Measurements from ENCODE around the gene ARMC8.

The ARMC8 gene

DNA sequence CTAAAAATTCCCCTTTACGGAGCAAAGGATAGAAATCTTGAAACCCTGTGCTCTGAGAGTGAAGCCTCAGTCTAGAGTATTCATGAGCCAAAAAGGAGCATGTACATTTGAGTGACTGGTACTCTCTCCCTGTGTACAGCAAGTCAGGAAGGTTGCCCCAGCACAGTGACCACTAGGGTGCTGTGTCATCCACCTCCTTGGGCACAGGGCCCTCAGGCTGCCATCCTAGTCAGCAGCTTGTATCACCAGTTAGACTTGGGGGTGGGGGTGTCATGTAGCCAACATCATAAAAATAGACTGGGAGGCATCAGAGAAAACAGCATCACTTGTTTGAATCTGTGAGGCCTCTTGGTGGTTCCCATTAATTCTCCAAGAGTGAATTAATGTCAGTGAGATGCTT, 130.6 kb downstream of the ARMC8 start:
- DNase-seq, result no peak

DNA sequence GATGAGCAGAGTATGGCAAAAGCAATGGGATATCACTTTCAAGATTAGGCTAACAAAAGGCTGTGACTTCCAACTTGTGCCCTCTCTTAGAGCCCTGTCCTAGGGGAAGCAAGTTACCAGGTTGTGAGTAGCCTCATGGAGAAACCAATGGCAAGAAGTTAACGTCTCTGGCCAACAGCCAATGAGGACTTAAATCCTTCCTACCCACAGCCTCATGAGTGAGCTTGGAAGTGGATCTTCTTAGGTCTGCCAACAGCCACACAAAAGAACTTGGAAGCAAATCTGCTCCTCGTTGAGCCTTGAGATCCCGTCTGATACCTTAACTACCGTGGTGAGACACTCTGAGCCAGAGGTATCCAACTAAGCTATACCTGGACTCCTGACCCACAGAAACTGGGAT, 136.9 kb downstream of the ARMC8 start:
- DNase-seq, result no peak

DNA sequence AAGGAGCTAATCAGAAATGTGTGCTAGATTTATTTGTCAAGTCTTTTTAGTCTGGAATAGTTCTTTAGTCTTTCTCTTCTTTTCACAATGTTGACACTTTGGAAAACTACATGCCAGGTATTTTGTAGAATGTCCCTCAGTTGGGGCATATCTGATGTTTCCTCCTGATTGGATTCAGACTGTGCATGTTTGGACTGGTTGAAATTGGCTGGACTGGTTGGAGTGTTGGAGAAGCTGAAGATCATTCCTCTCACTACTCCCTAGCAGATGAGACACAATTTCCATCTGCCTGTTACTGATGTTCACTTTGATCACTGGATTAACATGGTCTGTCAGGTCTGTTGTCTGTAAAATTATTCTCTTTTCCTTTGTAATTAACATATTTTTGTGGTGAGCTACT, 138.9 kb downstream of the ARMC8 start:
- no peak for DNase-seq

DNA sequence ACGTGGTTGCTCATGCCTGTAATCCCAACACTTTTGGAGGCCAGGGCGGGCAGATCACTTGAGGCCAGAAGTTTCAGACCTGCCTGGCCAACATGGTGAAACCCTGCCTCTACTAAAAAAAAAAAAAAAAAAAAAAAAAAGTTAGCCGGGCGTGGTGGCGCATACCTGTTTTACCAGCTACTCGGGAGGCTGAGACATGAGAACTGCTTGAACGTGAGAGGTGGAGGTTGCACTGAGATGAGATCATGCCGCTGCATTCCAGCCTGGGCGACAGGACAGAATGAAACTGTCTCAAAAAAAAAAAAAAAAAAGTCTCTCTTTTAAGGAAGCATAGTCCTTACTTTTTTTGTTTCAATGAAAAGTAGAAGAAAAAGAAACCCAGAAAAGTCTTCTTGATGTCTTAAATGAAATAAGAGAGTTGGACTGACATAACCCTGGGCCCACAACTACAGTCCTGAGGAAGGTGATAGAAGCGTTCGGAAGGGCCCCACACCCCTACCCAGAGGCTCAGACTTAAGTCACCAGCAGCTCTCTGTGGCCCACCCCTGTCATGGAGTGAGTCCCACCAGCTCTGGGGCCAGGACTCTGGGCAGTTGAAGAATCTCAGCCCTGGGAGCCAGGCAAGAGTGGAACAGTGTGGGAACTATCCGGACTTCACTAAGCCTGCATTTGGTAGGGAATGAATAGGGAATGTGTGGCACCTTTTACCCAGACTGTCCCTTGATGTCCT, 139.9 kb downstream of the ARMC8 start:
- no peak for DNase-seq

DNA sequence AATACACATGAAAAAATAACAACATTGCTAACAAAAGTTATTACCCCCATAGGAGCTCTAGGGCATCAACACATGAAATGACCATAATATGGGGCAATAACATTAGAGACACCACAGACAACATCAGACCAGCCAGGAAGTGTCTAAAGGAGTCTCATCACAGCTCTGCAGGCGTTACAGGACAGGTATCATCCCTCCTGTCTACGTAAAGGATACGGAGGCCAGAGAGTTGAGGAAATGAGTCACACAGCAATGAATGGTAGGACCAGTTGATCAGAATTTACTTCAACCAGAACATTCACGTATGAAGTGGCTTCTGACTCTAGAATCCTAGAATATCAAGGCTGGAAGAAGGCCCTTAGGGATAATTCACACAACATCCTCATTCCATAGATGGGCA, 140.7 kb downstream of the ARMC8 start:
- DNase-seq, result no peak

DNA sequence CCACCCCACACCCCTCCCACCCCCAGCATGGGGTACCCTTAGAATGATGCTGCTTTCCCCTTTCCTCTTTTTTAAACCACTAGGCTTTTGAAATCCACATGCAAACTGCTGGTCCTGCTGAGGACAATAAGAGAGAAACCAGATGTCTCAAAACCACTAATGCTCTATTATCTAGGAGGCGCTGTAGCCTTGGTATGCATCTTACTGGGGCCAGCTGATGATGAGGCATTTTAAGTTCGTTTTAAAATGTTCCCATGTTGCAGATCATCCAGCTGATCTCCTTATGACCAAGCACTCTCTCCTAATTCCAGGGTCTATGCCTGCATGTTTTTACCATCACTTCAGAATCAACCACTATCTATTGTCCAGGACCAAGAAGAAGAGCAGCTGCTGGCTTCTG, 141.2 kb downstream of the ARMC8 start:
- peak; percentile 13 for DNase-seq

DNA sequence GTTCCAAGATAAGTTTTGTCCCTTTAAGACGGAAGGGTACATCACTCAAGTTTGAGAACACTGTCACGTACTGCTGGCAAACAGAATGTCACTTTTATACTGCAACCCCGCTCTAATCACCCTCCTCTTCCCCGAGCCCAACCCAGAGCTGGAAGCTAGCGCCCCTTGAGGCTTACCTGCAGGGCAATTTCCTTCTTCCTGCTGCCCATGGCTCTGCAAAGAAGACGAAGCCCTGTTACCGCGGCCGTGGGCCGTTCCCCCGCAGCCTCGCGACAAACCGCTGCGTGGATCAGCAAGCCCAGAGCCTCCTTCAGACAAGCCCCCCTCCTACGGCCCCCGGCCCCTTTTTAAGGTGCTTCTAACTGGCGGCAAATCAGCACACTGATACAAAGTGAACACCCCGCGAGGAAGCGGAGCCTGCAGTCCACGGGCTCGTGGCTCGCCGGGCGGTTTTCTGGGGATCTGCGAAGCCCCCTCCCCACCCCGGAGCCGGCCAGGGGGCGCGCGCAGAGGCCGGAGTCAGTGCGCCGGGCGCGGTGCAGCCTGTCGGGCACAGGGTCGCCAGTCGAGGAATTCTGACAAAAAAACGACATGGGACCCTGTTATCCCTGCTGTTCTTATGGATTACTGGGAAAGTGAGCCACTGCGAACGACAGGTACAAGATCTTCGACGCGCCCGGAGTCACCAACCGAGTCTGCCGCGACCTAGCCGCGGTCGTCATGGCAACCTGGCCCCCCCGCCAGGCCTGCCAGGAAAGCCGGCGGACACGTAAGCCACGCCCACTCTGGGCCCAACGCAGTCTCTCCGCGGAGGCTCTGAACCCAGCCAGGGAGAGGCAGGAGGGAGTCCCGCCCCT, 142.3 kb downstream of the ARMC8 start, which contains the start of gene NME9:
Gene NME9, minus strand, starts transcription at position 725 of the 857 bp plus-strand sequence. Its CDS starts 516 bp downstream, at position 209.
- peak; percentile 39 for DNase-seq

DNA sequence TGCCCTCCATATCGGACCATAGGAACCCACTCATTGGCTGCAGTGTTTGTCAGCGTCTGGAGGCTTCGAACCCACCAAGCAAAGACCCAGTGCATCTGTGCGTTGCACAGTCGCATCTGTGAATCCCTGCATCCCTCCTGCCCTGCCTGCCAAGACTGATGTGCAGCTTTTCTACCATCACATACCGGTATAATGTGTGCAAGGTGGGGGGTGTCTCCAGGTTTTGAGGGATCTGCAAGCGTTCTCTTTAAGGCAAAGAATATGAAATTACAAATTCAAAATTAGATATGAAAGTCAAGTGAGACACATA, 142.8 kb downstream of the ARMC8 start:
- peak; percentile 91 for DNase-seq

DNA sequence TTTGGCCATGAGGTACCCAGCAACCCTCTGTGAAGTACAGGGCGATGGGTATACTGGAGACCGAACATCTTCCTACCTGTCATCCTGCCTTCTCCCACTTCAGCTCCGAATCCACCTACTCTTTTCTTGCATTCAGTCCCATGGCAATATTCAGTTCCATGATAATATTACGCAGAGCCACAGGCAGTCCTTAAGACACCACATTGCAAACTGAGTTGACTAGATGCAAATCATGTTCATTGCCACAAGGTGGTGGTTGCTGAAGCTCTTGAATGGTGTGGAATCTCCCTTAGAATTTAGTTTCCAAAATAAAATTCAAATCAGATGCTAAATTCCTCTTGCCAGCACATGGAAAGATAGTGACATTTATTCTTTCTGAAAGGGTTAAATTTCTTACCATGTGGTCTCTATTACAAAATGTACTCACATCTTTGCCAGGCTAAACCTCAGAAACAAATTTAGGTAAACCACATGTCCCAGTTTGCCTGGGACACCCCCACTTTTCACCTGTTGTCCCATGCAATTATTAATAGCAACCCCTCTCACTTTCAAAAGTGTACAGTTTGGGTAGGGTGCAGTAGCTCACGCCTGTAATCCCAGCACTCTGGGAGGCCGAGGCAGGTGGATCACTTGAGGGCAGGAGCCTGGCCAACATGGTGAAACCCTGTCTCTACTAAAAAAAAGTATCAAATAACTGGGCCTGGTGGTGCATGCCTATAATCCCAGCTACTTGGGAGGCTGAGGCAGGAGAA, 144.2 kb downstream of the ARMC8 start:
- DNase-seq, result no peak

DNA sequence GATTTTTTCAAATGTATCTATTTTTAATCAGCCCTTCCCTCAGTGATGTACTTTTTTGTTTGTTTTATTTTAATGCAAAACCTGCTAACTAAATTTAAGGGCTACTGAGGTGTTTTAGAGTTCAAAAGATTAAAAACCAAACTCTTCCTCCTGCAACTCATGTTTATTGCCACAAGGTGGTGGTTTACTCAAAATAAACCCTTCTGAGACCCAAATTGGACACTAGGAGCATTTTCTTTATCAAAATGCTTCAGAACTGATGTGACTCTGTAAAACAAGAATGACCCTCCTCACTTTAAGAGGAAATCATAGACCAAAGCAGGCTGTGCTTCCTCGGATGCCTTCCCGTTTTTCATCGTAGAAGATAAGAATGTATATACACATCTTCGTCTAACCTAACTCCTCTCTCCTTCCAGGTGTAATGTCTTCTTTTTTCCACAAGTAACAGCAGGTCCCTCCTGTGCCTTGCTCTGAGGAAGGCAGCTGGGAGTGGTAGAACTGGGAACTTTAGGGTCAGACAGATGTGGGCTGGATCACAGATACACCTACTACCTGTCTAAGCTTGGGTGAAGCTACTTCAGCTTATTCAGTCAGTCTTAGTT, 145.5 kb downstream of the ARMC8 start:
- DNase-seq, result peak; percentile 5

DNA sequence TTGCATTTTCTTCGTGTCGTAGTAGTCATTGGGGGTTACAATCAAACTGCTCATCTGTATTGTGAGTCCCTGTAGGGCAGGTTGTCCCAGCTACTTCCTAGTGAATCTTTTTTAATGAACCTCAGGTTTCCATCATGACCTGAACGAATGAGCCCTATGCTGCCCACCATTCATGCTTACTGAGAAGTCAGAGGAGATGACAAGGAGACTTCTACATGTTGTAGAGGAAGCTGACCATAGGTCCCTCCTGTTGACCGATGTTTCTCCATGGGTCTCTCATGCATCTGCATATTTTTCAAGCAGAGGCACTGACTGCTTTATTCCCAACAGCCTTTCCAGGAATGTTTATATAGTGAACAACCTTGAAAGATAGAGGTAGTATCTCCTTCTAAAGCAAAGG, 147.5 kb downstream of the ARMC8 start:
- DNase-seq, result no peak

DNA sequence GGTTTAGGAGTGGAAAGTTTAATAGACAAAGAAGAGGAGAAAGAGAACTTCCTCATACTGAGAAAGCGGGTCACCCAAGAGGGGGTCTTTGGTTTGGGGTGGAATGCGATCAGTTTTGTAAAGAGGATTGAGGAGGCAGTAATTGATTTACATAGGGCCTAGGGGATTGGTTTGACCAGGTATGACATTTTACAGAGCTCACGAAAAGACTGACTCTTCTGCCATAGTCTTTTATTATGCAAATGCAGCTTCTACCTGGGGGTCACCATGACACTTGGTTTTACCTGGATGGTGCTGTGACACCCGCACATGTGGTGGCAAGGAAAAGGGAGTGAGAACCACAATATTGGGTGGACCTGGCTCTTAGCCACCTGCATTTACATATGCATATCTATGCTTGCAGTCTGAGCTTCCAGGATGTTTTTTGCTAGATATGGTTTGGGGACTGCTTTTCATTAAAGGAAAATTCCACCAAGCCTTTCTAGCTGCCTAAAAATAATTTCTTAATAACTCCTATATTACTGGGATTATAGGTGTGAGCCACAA, 149.4 kb downstream of the ARMC8 start:
- no peak for DNase-seq

DNA sequence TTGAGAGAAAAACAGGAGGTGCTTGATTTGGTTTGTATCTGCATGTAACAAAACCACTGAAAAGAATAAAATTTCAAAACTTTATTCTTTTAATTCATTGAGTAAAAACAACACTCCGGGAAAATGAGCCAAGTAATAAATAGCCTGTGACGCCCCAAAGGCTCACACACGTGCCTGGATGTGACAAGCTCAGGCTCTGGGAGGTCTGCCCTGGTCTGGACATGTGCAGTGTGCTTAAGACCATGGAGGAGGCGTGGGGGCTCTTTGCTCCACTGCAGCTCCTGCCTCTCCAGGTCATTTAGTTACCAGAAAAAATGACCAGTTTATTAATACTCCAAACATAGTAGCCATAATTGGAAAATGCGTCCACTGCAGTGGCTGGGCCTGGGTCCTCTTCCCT, 151.1 kb downstream of the ARMC8 start:
- DNase-seq, result no peak

DNA sequence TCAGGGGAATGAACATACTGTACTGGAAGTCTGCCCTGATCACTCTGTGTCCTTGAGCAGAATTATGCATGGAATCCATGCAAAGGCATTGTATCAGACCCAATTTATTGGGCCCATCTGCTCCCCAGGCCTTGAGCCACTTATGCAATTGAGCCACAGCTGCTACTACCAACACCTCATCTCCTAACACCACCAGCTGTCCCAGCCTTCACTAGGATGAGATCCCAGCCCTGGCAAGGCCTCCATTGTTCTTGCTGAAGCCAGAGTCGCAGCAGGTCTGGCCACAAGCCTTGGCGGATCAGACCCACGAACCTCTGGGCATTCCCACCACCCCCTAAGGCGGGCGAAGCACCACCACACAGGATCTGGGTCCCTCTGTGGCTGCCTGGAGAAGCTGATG, 151.7 kb downstream of the ARMC8 start:
- no peak for DNase-seq

DNA sequence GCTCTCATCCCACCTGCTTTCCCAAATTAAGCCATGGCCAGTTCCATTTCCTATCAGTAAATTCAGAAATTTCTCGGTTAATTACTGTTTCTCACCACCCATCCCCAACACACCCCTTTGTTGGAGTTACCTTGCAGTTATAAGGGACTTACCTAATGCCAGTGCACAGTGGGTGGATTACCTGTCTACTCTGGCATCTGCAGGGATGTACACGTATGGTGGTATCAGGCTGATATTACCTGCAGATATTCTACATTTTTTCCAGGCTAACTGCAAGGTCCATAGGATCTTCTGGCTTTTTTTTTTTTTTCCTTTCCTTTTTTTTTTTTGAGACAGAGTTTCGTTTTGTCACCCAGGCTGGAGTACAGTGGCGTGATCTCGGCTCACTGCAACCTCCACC, 153.4 kb downstream of the ARMC8 start:
- no peak for DNase-seq

DNA sequence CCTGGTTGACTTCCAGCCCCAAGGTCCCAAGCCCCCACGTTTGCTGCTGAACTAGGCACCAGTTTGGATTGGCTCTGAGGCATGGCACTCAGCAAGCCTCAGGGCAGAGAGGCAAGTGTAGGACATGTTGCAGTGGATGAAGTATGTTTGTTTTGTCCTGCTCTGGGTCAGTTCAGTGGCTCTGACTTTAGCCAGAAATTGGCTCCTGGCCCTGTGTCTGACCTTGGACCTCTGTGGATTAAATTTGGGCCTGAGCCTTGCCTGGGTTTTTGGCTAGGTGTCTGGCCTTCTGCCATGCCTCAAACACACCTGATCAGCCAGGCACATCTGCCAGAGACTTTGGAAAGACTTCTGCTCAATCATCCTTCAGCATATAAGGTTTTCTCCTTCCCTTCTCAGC, 157.7 kb downstream of the ARMC8 start:
- no peak for DNase-seq
